Measurements from ENCODE around the gene CSNK1A1.
"Not testable (repeated sequence)": the region's sequence is repeated elsewhere in the genome, so short reads cannot be mapped to it uniquely, and the experiment has no call there.

Gene CSNK1A1

GRCh38 chr5:149572170-149572569 is 20.9 kb upstream of the CSNK1A1 start:
- no peak for DNase-seq

- DNase-seq = no peak
Measured at GRCh38 chr5:149567226-149567625, 16.0 kb upstream of the CSNK1A1 start.

- DNase-seq = not testable (repeated sequence)
Measured at GRCh38 chr5:149564542-149565140, 13.4 kb upstream of the CSNK1A1 start.

GRCh38 chr5:149563466-149563865 is 12.2 kb upstream of the CSNK1A1 start:
- no peak for DNase-seq

GRCh38 chr5:149561848-149562247 is 10.6 kb upstream of the CSNK1A1 start:
- DNase-seq = no peak

- DNase-seq = no peak
Measured at GRCh38 chr5:149559706-149560105, 8.5 kb upstream of the CSNK1A1 start.

- no peak for DNase-seq
Measured at GRCh38 chr5:149552553-149553160, 1.4 kb upstream of the CSNK1A1 start.

- DNase-seq = no peak
Measured at GRCh38 chr5:149552038-149552494, 827 bp upstream of the CSNK1A1 start.

- no peak for DNase-seq
Measured at GRCh38 chr5:149550594-149551226, 529 bp downstream of the CSNK1A1 start.

- no peak for DNase-seq
Measured at GRCh38 chr5:149550268-149550583, 1.0 kb downstream of the CSNK1A1 start.

- peak in 1 of 2 experiments; percentile 13 for DNase-seq
Measured at GRCh38 chr5:149549461-149550267, 1.6 kb downstream of the CSNK1A1 start.

- no peak for DNase-seq
Measured at GRCh38 chr5:149546974-149547373, 4.3 kb downstream of the CSNK1A1 start.

- DNase-seq = no peak
Measured at GRCh38 chr5:149545327-149545726, 5.9 kb downstream of the CSNK1A1 start.

- DNase-seq = no peak
Measured at GRCh38 chr5:149544028-149544420, 7.2 kb downstream of the CSNK1A1 start.

GRCh38 chr5:149543361-149544027 is 7.7 kb downstream of the CSNK1A1 start:
- DNase-seq = no peak

GRCh38 chr5:149541893-149542292 is 9.3 kb downstream of the CSNK1A1 start:
- DNase-seq = no peak

- DNase-seq = no peak
Measured at GRCh38 chr5:149540089-149540488, 11.2 kb downstream of the CSNK1A1 start.

GRCh38 chr5:149537374-149537975 is 13.8 kb downstream of the CSNK1A1 start:
- no peak for DNase-seq

GRCh38 chr5:149535787-149536186 is 15.5 kb downstream of the CSNK1A1 start:
- not testable (repeated sequence) for DNase-seq

GRCh38 chr5:149532413-149532812 is 18.8 kb downstream of the CSNK1A1 start:
- no peak for DNase-seq

GRCh38 chr5:149529463-149529862 is 21.8 kb downstream of the CSNK1A1 start:
- no peak for DNase-seq

- DNase-seq = no peak
Measured at GRCh38 chr5:149528281-149529060, 22.8 kb downstream of the CSNK1A1 start.
